Keratinocyte (primary cell): ENCODE measurements around the gene FGF16. TPM values are rescaled to one million over a fixed set of nuclear protein-coding genes. Genes with fewer than 3 reads are reported as not detected.

Experiments used
- DNase-seq: peaks from one replicate; pipeline ENCODE4 v3.0.0-alpha.2; 2011; ENCODE audit warnings: low read depth, missing footprints, low spot score
- FAIRE-seq: peaks from 2 replicates; lab custom pipeline; 2011; peaks lifted over from hg19 to GRCh38; lab: Jason Lieb, UNC
- H2AFZ ChIP-seq: 2 replicates; pipeline ENCODE4 v1.6.0; 2012; ENCODE audit warnings: low read length, control low read depth, inconsistent platforms; ENCODE audit not compliant: control insufficient read depth
- H3K27ac ChIP-seq: 2 replicates; pipeline ENCODE4 v1.5.1; 2011; ENCODE audit warnings: low read length; ENCODE audit not compliant: control insufficient read depth, insufficient read depth
- H3K27me3 ChIP-seq: 3 replicates; pipeline ENCODE4 v1.6.0; 2011; ENCODE audit warnings: low read length; ENCODE audit not compliant: control insufficient read depth, insufficient read depth; ENCODE audit errors: extremely low read depth
- H3K36me3 ChIP-seq, 2 experiments: 2 replicates in 1 of 2; 3 replicates in 1 of 2; pipeline ENCODE4 v1.5.1; 2011; ENCODE audit warnings: low read length in 2 of 2, mild to moderate bottlenecking in 1 of 2; ENCODE audit not compliant: control insufficient read depth in 2 of 2, insufficient read depth in 2 of 2; ENCODE audit errors: extremely low read depth in 1 of 2
- H3K4me1 ChIP-seq: 3 replicates; pipeline ENCODE4 v1.5.1; 2011; ENCODE audit warnings: low read length; ENCODE audit not compliant: control insufficient read depth, insufficient read depth; ENCODE audit errors: extremely low read depth
- H3K4me2 ChIP-seq: 3 replicates; pipeline ENCODE4 v1.6.0; 2011; ENCODE audit warnings: low read depth, low read length; ENCODE audit not compliant: control insufficient read depth, insufficient read depth; ENCODE audit errors: extremely low read depth
- H3K4me3 ChIP-seq, 3 experiments: fragments of 200-600 bp in 1 of 3; sonication (generic) in 1 of 3; 2 replicates in 2 of 3; 3 replicates in 1 of 3; pipeline ENCODE4 v1.5.1; 2011 to 2016; ENCODE audit warnings: low read length in 3 of 3, mild to moderate bottlenecking in 3 of 3, control low read depth in 2 of 3, inconsistent platforms in 1 of 3, low read depth in 1 of 3, mixed read lengths in 1 of 3, mixed run types in 1 of 3, moderate library complexity in 1 of 3; ENCODE audit not compliant: control insufficient read depth in 2 of 3, insufficient read depth in 2 of 3; ENCODE audit errors: extremely low read depth in 1 of 3
- H3K79me2 ChIP-seq: 2 replicates; pipeline ENCODE4 v1.6.0; 2012; ENCODE audit warnings: low read length; ENCODE audit not compliant: control insufficient read depth, insufficient read depth
- H3K9ac ChIP-seq: 3 replicates; pipeline ENCODE4 v1.6.0; 2011; ENCODE audit warnings: low read length; ENCODE audit not compliant: control insufficient read depth, insufficient read depth; ENCODE audit errors: extremely low read depth
- H3K9me1 ChIP-seq: 3 replicates; pipeline ENCODE4 v1.6.0; 2011; ENCODE audit warnings: low read length; ENCODE audit not compliant: control insufficient read depth, insufficient read depth; ENCODE audit errors: extremely low read depth
- H3K9me3 ChIP-seq: 2 replicates; pipeline ENCODE4 v1.5.1; 2012; ENCODE audit warnings: low read depth, low read length; ENCODE audit not compliant: control insufficient read depth
- H4K20me1 ChIP-seq: 3 replicates; pipeline ENCODE4 v1.6.0; 2011; ENCODE audit warnings: low read length; ENCODE audit not compliant: control insufficient read depth, insufficient read depth; ENCODE audit errors: extremely low read depth
- CTCF ChIP-seq, 3 experiments: IDR thresholded peaks in 1 of 3; conservative IDR thresholded peaks in 1 of 3; optimal IDR thresholded peaks in 1 of 3; 2 replicates in 2 of 3; 3 replicates in 1 of 3; pipeline versions ENCODE3 to v1.5.1; 2011; ENCODE audit warnings: low read length in 3 of 3, mild to moderate bottlenecking in 3 of 3, moderate library complexity in 2 of 3, control low read depth in 1 of 3, inconsistent platforms in 1 of 3; ENCODE audit not compliant: insufficient read depth in 2 of 3; ENCODE audit errors: extremely low read depth in 1 of 3
- EZH2 ChIP-seq: IDR thresholded peaks from one replicate; pipeline ENCODE4 v1.6.1; 2012; ENCODE audit warnings: inconsistent platforms, mild to moderate bottlenecking, low read length, moderate library complexity
- dilution Hi-C: fragments of 300-500 bp; cut with MboI; formaldehyde crosslinking; loops from one replicate; pipeline ENCODE4 v1.7.0; 2020; ENCODE audit warnings: low sequenced_read_pairs; ENCODE audit not compliant: extremely low pct_ligation_motif_present
- polyA plus RNA-seq, 5 experiments: library from polyadenylated mRNA; depleted of rRNA in 3 of 5; stranded (reverse) in 3 of 5; stranded (forward) in 1 of 5; unstranded in 1 of 5; fragments of >200 nt; gene quantifications; 1 replicate in 1 of 5; 2 replicates in 3 of 5; 3 replicates in 1 of 5; pipeline versions ENCODE4 v1.2.1 to v1.2.3, GENCODE V29; 2011 to 2012; ENCODE audit warnings: missing spikeins in 2 of 5, low read depth in 1 of 5, low replicate concordance in 1 of 5

FGF16 gene
- polyA plus RNA-seq, 1 donor (not counting 4 experiments of a cell fraction or from before 2014, with no cell fraction given) = not detected

DNA sequence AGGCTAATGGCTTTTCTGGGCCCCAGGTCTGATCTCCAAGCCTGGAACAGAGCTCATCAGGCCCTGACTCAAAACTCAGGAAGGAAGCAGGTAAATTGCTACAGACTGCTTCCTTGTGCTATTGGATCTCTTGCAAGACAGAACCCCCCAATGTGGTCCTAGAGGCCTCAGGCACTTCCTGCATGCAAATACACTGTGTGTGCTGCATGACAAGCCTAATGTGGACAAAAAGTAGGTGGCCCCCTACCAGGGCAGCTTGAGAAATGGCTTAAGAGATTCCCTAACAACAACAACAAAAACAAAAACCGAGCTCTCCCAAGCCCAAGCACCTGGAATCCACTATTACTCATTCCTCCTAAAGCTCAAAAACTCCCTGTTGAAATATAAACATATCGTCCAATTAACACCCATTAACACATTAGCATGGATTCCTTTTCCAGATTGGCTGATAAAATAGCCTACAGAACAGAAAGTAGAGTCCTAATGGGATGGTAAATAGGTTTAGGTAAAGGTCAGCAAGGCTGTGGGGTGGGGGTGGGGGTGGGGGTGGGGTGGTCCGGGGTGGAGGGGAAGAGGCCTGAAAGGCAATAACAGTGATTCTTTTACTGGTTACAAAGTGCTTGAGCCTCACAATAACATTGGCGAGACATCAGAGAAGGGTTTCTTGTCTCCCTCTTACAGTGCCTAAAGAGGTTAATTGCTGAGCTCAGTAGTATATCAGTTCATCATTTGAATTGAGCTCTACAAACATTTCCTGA is 24.1 kb upstream of the FGF16 start:
- Histone ChIP-seq H3K27me3 (no peaks in the 10 kb centered on the region), H3K27ac (no peak overlapping the region), H4K20me1 (no peaks in the 10 kb centered on the region), H3K9me1 (no peaks in the 10 kb centered on the region), H3K36me3 (no peaks in the 10 kb centered on the region), H3K4me1 (no peaks in the 10 kb centered on the region), H3K79me2 (no peaks in the 10 kb centered on the region), H3K4me2 (no peak overlapping the region), H2AFZ (no peak overlapping the region), H3K4me3 (no peak overlapping the region), H3K9ac (no peak overlapping the region), H3K9me3 (no peaks in the 10 kb centered on the region)
- TF ChIP-seq EZH2 (no peak), CTCF (optimal IDR thresholded peaks at IDR 0.05 in 1 of 3, IDR thresholded peaks at IDR 0.05 in 1 of 3, conservative IDR thresholded peaks at IDR 0.05 in 1 of 3; ENCODE audit: extremely low read depth in 1 of 3, insufficient read depth in 2 of 3, low read length in 3 of 3) (no peak)
- DNase-seq = no peak
- no peak for FAIRE-seq
- dilution Hi-C loops = no loop called here

GRCh38 chrX:77426811-77427210 is 20.4 kb upstream of the FGF16 start:
- H3K79me2 ChIP-seq = no peaks in the 10 kb centered on the region
- no peak overlapping the region for H3K4me3 ChIP-seq
- no peak overlapping the region for H3K27ac ChIP-seq
- DNase-seq = no peak
- H3K9ac ChIP-seq = no peak overlapping the region
- H3K9me1 ChIP-seq = no peaks in the 10 kb centered on the region
- H3K4me2 ChIP-seq = no peak overlapping the region
- H3K4me1 ChIP-seq = no peaks in the 10 kb centered on the region
- H3K9me3 ChIP-seq = no peaks in the 10 kb centered on the region
- H3K36me3 ChIP-seq = no peaks in the 10 kb centered on the region
- dilution Hi-C loops = no loop called here
- TF ChIP-seq CTCF (optimal IDR thresholded peaks at IDR 0.05 in 1 of 3, IDR thresholded peaks at IDR 0.05 in 1 of 3, conservative IDR thresholded peaks at IDR 0.05 in 1 of 3; ENCODE audit: extremely low read depth in 1 of 3, insufficient read depth in 2 of 3, low read length in 3 of 3) (no peak), EZH2 (no peak)
- FAIRE-seq = no peak
- H4K20me1 ChIP-seq = no peaks in the 10 kb centered on the region
- no peaks in the 10 kb centered on the region for H3K27me3 ChIP-seq
- H2AFZ ChIP-seq = no peak overlapping the region
